ENCODE measurements around the gene RBM10. TPM values are rescaled to one million over a fixed set of nuclear protein-coding genes. Genes with fewer than 3 reads are reported as not detected.
A peak's percentile ranks its signal among the peaks of the same experiment; 100 is the strongest.
"Not testable (repeated sequence)": the region's sequence is repeated elsewhere in the genome, so short reads cannot be mapped to it uniquely, and the experiment has no call there.

The RBM10 gene
- 19.6 and 23.1 TPM in 2 replicates for polyA plus RNA-seq (2011; rRNA removed)
- 29.3 and 37.0 TPM in 2 replicates for polyA minus RNA-seq (2011; rRNA and poly(A)+ RNA removed)

GRCh38 chrX:47144626-47145394 is at the start of gene RBM10, which contains the start of gene NDUFB11:
RBM10 (plus strand) TSS chrX:47145221; CDS start chrX:47147482, 2,261 bp downstream.
NDUFB11 (minus strand) TSS chrX:47144702; CDS start chrX:47144679, 23 bp downstream.
- POLR2A ChIA-PET = interaction anchor here (0.6 to 1.2 kb wide), 5 partner anchors 9 to 239 kb away, joined by 3 to 13 read pairs (median 5); no protein-coding TSS in a partner anchor
- DNase-seq (ENCODE audit: low read depth, low spot score) = peak; percentile 86
- Histone ChIP-seq H3K4me3 (ENCODE audit: low read depth, low read length) (peak within 1 kb of the TSS; percentile 79), H3K9me3 (ENCODE audit: control insufficient read depth, insufficient read depth, low read length) (no peaks in the 10 kb centered on the region), H3K27me3 (ENCODE audit: control insufficient read depth, insufficient read depth, low read length) (no peaks in the 10 kb centered on the region), H3K27ac (ENCODE audit: low read depth, low read length) (peak within 1 kb of the TSS; percentile 89)
- CTCF ChIA-PET = interaction anchor here (0.6 to 1.3 kb wide), 10 partner anchors 9 to 361 kb away, joined by 3 to 16 read pairs (median 4); no protein-coding TSS in a partner anchor
- peak; percentile 65 for TF ChIP-seq CTCF (IDR thresholded peaks at IDR 0.05; ENCODE audit: low read depth, low read length)

GRCh38 chrX:47097018-47097417 is 48.0 kb upstream of the RBM10 start:
- ChIA-PET CTCF (interaction anchor here (1.3 kb wide), 1 partner anchor 15 kb away, joined by 3 read pairs; no protein-coding TSS in a partner anchor), POLR2A (no interaction called here)
- H3K27me3 ChIP-seq (ENCODE audit: control insufficient read depth, insufficient read depth, low read length) = no peaks in the 10 kb centered on the region

GRCh38 chrX:47098338-47099094 is 46.5 kb upstream of the RBM10 start:
- no peak for DNase-seq (ENCODE audit: low read depth, low spot score)
- TF ChIP-seq CTCF (IDR thresholded peaks at IDR 0.05; ENCODE audit: low read depth, low read length) = no peak
- ChIA-PET POLR2A (no interaction called here), CTCF (interaction anchor here (1.3 kb wide), 1 partner anchor 14 kb away, joined by 3 read pairs; no protein-coding TSS in a partner anchor)
- Histone ChIP-seq H3K9me3 (ENCODE audit: control insufficient read depth, insufficient read depth, low read length) (no peaks in the 10 kb centered on the region), H3K4me3 (ENCODE audit: low read depth, low read length) (no peak overlapping the region), H3K27ac (ENCODE audit: low read depth, low read length) (no peak overlapping the region), H3K27me3 (ENCODE audit: control insufficient read depth, insufficient read depth, low read length) (no peaks in the 10 kb centered on the region)

More at GRCh38 chrX:47097018-47097417, 48.0 kb upstream of the RBM10 start:
- Histone ChIP-seq H3K9me3 (ENCODE audit: control insufficient read depth, insufficient read depth, low read length) (no peaks in the 10 kb centered on the region), H3K4me3 (ENCODE audit: low read depth, low read length) (no peak overlapping the region), H3K27ac (ENCODE audit: low read depth, low read length) (no peak overlapping the region)
- DNase-seq (ENCODE audit: low read depth, low spot score) = no peak
- TF ChIP-seq CTCF (IDR thresholded peaks at IDR 0.05; ENCODE audit: low read depth, low read length) = no peak

- no peak for DNase-seq (ENCODE audit: low read depth, low spot score)
- Histone ChIP-seq H3K27me3 (ENCODE audit: control insufficient read depth, insufficient read depth, low read length) (no peaks in the 10 kb centered on the region), H3K4me3 (ENCODE audit: low read depth, low read length) (no peak overlapping the region), H3K9me3 (ENCODE audit: control insufficient read depth, insufficient read depth, low read length) (no peaks in the 10 kb centered on the region), H3K27ac (ENCODE audit: low read depth, low read length) (no peak overlapping the region)
- CTCF ChIA-PET = no interaction called here
- POLR2A ChIA-PET = no interaction called here
- TF ChIP-seq CTCF (IDR thresholded peaks at IDR 0.05; ENCODE audit: low read depth, low read length) = no peak
Observed at GRCh38 chrX:47101206-47101605, 43.8 kb upstream of the RBM10 start.

- DNase-seq (ENCODE audit: low read depth, low spot score); H3K4me3 ChIP-seq (ENCODE audit: low read depth, low read length); H3K9me3 ChIP-seq (ENCODE audit: control insufficient read depth, insufficient read depth, low read length); H3K27ac ChIP-seq (ENCODE audit: low read depth, low read length); POLR2A ChIA-PET; H3K27me3 ChIP-seq (ENCODE audit: control insufficient read depth, insufficient read depth, low read length): not testable (repeated sequence)
- CTCF ChIA-PET = interaction anchor here (1.4 kb wide), 1 partner anchor 13 kb away, joined by 3 read pairs; no protein-coding TSS in a partner anchor
Observed at GRCh38 chrX:47110936-47111615, 33.9 kb upstream of the RBM10 start.
